Neural progenitor cell (in vitro differentiated cells): Measurements from ENCODE around the gene CYFIP1. TPM values are rescaled to one million over a fixed set of nuclear protein-coding genes. Genes with fewer than 3 reads are reported as not detected.

Source experiments
- DNase-seq: peaks from one replicate; pipeline ENCODE4 v3.0.0-alpha.2; 2016; ENCODE audit warnings: low spot score
- H2AFZ ChIP-seq: fragments of 200-600 bp; sonication (generic); replicated peaks from 2 replicates; pipeline ENCODE4 v1.6.1; 2016; ENCODE audit warnings: antibody characterized with exemption
- H3F3A ChIP-seq: fragments of 200-600 bp; sonication (generic); 2 replicates; pipeline ENCODE4 v1.6.1; 2016; ENCODE audit warnings: antibody characterized with exemption, low read depth
- H3K27ac ChIP-seq: fragments of 200-600 bp; sonication (generic); 2 replicates; pipeline ENCODE4 v1.5.1; 2016; ENCODE audit warnings: mild to moderate bottlenecking
- H3K27me3 ChIP-seq: fragments of 200-600 bp; sonication (generic); 2 replicates; pipeline ENCODE4 v1.6.1; 2016; ENCODE audit warnings: mild to moderate bottlenecking, moderate library complexity
- H3K36me3 ChIP-seq: fragments of 200-600 bp; sonication (generic); 2 replicates; pipeline ENCODE4 v1.5.1; 2016
- H3K4me1 ChIP-seq: fragments of 200-600 bp; sonication (generic); 2 replicates; pipeline ENCODE4 v1.6.1; 2016; ENCODE audit warnings: mixed run types
- H3K4me2 ChIP-seq: fragments of 200-600 bp; sonication (generic); 2 replicates; pipeline ENCODE4 v1.6.1; 2016
- H3K4me3 ChIP-seq: fragments of 200-600 bp; sonication (generic); 2 replicates; pipeline ENCODE4 v1.5.1; 2016
- H3K79me2 ChIP-seq: fragments of 200-600 bp; sonication (generic); 2 replicates; pipeline ENCODE4 v1.6.1; 2016; ENCODE audit warnings: low read depth
- H3K9ac ChIP-seq: fragments of 200-600 bp; sonication (generic); 2 replicates; pipeline ENCODE4 v1.6.1; 2016
- H3K9me3 ChIP-seq: fragments of 200-600 bp; sonication (generic); 2 replicates; pipeline ENCODE4 v1.5.1; 2016; ENCODE audit warnings: low read depth
- H4K20me1 ChIP-seq: fragments of 200-600 bp; sonication (generic); 2 replicates; pipeline ENCODE4 v1.6.1; 2016; ENCODE audit warnings: low read depth
- H3K27ac Mint-ChIP-seq: 3 replicates; pipeline ENCODE4 v1.8.0; 2021; ENCODE audit warnings: mixed read lengths
- H3K27me3 Mint-ChIP-seq: 2 replicates; pipeline ENCODE4 v1.8.0; 2022; ENCODE audit warnings: low read depth, mild to moderate bottlenecking, inconsistent platforms, moderate library complexity, mixed read lengths; ENCODE audit not compliant: insufficient read depth
- H3K36me3 Mint-ChIP-seq: 3 replicates; pipeline ENCODE4 v1.8.0; 2021; ENCODE audit warnings: mixed read lengths
- H3K4me1 Mint-ChIP-seq: 3 replicates; pipeline ENCODE4 v1.8.0; 2021; ENCODE audit warnings: mixed read lengths
- H3K4me3 Mint-ChIP-seq: 3 replicates; pipeline ENCODE4 v1.8.0; 2021; ENCODE audit warnings: mild to moderate bottlenecking, moderate library complexity, mixed read lengths
- H3K9me3 Mint-ChIP-seq: 3 replicates; pipeline ENCODE4 v1.8.0; 2020; ENCODE audit warnings: mixed read lengths
- EZH2 ChIP-seq: fragments of 200-600 bp; sonication (generic); IDR thresholded peaks from 2 replicates; pipeline ENCODE4 v1.6.1; 2017; ENCODE audit warnings: antibody characterized with exemption, mild to moderate bottlenecking, moderate library complexity
- EZH2phosphoT487 ChIP-seq: fragments of 200-600 bp; sonication (generic); IDR thresholded peaks from 2 replicates; pipeline ENCODE4 v1.6.1; 2017; ENCODE audit warnings: antibody characterized with exemption
- total RNA-seq: library from RNA; depleted of rRNA; stranded (reverse); fragments of >200 nt; gene quantifications from 2 replicates; pipeline ENCODE4 v1.2.3, GENCODE V29; 2015; ENCODE audit warnings: low replicate concordance
- TF ChIP-seq, protein P1 (sequence below): fragments of 200-600 bp; sonication (generic); IDR thresholded peaks from 2 replicates; pipeline ENCODE4 v1.5.1; 2017; ENCODE audit warnings: antibody characterized with exemption, mild to moderate bottlenecking

Gene CYFIP1
- total RNA-seq, 1 donor from 2014 or later = 94.6 TPM

DNA sequence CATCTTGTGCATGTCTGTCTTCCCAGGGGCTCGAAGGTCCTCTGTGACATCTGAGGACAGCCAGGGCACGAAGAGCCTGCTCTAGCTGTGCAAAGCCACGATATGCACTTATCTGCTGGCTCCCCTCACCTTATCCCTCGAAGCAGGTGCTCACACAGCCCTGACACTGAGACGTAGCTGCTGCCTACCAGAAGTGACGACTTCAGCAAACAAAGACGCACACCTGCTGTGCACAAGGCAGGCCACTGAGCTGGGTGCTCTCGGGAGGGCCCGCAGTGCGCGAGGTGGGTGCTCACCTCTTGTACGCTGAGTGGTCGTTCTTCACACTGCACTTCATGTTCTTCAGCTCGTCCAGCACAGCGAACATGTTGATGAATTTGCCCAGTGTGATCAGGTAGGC, 37.3 kb downstream of the CYFIP1 start:
- H3K79me2 ChIP-seq = peaks cover 13% of the 10 kb centered on the region
- H3K36me3 ChIP-seq = no peaks in the 10 kb centered on the region
- no peak overlapping the region for H2AFZ ChIP-seq
- H3K9ac ChIP-seq = no peak overlapping the region
- no peak overlapping the region for H3K4me3 ChIP-seq
- H3K9me3 Mint-ChIP-seq = no peaks in the 10 kb centered on the region
- H3K27ac ChIP-seq = no peak overlapping the region
- no peaks in the 10 kb centered on the region for H3K27me3 Mint-ChIP-seq
- peaks cover 20% of the 10 kb centered on the region for H3K36me3 Mint-ChIP-seq
- no peaks in the 10 kb centered on the region for H3K9me3 ChIP-seq
- H3F3A ChIP-seq = no peaks in the 10 kb centered on the region
- no peak for DNase-seq
- H3K4me3 Mint-ChIP-seq = no peak overlapping the region
- H3K27me3 ChIP-seq = no peaks in the 10 kb centered on the region
- H3K27ac Mint-ChIP-seq = no peak overlapping the region
- TF ChIP-seq EZH2 (no peak), EZH2phosphoT487 (no peak)
- TF ChIP-seq, protein P1, sequence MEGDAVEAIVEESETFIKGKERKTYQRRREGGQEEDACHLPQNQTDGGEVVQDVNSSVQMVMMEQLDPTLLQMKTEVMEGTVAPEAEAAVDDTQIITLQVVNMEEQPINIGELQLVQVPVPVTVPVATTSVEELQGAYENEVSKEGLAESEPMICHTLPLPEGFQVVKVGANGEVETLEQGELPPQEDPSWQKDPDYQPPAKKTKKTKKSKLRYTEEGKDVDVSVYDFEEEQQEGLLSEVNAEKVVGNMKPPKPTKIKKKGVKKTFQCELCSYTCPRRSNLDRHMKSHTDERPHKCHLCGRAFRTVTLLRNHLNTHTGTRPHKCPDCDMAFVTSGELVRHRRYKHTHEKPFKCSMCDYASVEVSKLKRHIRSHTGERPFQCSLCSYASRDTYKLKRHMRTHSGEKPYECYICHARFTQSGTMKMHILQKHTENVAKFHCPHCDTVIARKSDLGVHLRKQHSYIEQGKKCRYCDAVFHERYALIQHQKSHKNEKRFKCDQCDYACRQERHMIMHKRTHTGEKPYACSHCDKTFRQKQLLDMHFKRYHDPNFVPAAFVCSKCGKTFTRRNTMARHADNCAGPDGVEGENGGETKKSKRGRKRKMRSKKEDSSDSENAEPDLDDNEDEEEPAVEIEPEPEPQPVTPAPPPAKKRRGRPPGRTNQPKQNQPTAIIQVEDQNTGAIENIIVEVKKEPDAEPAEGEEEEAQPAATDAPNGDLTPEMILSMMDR = no peak
- H3K4me1 ChIP-seq = peaks cover 2% of the 10 kb centered on the region
- H4K20me1 ChIP-seq = peaks cover 11% of the 10 kb centered on the region
- H3K4me2 ChIP-seq = no peak overlapping the region
- H3K4me1 Mint-ChIP-seq = no peaks in the 10 kb centered on the region

DNA sequence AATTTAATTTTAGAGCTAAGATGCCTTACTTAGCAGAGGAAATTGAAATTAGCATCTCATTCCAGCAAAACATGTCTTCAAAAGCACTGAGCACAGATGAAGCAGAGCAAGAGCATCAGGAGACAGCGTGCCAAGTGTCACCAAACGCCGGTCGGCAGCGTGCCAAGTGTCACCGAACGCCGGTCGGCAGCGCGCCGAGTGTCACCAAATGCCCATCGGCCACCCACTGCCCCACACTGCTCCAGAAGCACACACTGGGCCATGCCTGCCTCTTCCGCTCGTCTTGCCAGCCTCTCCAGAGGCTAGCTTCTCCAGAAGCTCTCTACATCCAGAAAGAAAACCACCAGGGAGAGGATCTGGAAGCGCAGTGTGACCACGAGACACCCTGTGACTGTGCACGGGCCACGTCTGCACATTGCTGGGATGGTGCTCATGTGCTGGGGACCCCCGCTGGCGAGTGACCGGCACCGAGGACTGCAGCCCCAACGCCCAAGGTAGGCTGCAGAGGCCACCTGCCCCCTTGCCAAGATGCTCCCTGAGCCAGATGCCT, 37.8 kb downstream of the CYFIP1 start:
- H3K9ac ChIP-seq = no peak overlapping the region
- H3K79me2 ChIP-seq = peaks cover 8% of the 10 kb centered on the region
- peaks cover 20% of the 10 kb centered on the region for H3K36me3 Mint-ChIP-seq
- H3K9me3 ChIP-seq = no peaks in the 10 kb centered on the region
- no peak overlapping the region for H3K27ac Mint-ChIP-seq
- H3K4me1 ChIP-seq = no peaks in the 10 kb centered on the region
- H3K4me1 Mint-ChIP-seq = no peaks in the 10 kb centered on the region
- TF ChIP-seq EZH2phosphoT487 (no peak), EZH2 (no peak)
- TF ChIP-seq, protein P1 = no peak
- no peak overlapping the region for H3K4me3 ChIP-seq
- H3F3A ChIP-seq = no peaks in the 10 kb centered on the region
- no peaks in the 10 kb centered on the region for H3K36me3 ChIP-seq
- H3K4me2 ChIP-seq = no peak overlapping the region
- no peaks in the 10 kb centered on the region for H3K27me3 ChIP-seq
- no peak for DNase-seq
- H3K27ac ChIP-seq = no peak overlapping the region
- H3K9me3 Mint-ChIP-seq = no peaks in the 10 kb centered on the region
- H3K4me3 Mint-ChIP-seq = no peak overlapping the region
- H4K20me1 ChIP-seq = peaks cover 6% of the 10 kb centered on the region
- H3K27me3 Mint-ChIP-seq = no peaks in the 10 kb centered on the region
- H2AFZ ChIP-seq = no peak overlapping the region

DNA sequence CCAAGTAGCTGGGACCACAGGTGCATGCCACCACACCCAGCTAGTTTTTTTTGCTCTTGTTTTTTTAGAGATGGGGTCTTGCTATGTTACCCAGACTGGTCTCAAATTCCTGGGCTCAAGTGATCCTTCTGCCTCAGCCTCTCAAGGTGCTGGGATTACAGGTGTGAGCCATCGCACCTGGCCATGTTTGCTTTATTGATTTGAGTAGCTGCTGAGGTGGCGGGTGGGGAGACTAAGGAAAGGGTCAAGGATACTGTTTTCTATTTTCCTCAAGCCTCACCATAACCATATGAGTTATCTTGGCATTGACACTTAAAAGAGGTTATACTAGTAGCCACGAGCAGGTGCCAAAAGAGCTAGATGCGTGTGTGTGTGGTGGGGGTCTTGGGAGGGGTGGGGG, 39.0 kb downstream of the CYFIP1 start:
- H3K27me3 Mint-ChIP-seq = peaks cover 2% of the 10 kb centered on the region
- Histone ChIP-seq H3K36me3 (no peaks in the 10 kb centered on the region), H4K20me1 (no peaks in the 10 kb centered on the region), H2AFZ (no peak overlapping the region), H3K4me2 (no peak overlapping the region), H3K4me3 (no peak overlapping the region), H3K9me3 (no peaks in the 10 kb centered on the region), H3K27ac (no peak overlapping the region), H3K9ac (no peak overlapping the region), H3F3A (no peaks in the 10 kb centered on the region), H3K27me3 (no peaks in the 10 kb centered on the region), H3K4me1 (no peaks in the 10 kb centered on the region), H3K79me2 (no peaks in the 10 kb centered on the region)
- H3K27ac Mint-ChIP-seq = no peak overlapping the region
- no peaks in the 10 kb centered on the region for H3K9me3 Mint-ChIP-seq
- peaks cover 18% of the 10 kb centered on the region for H3K36me3 Mint-ChIP-seq
- TF ChIP-seq EZH2 (no peak), EZH2phosphoT487 (no peak)
- TF ChIP-seq, protein P1 = no peak
- no peaks in the 10 kb centered on the region for H3K4me1 Mint-ChIP-seq
- H3K4me3 Mint-ChIP-seq = no peak overlapping the region
- no peak for DNase-seq
